Measurements from ENCODE around the gene MPHOSPH9.

The MPHOSPH9 gene, protein sequence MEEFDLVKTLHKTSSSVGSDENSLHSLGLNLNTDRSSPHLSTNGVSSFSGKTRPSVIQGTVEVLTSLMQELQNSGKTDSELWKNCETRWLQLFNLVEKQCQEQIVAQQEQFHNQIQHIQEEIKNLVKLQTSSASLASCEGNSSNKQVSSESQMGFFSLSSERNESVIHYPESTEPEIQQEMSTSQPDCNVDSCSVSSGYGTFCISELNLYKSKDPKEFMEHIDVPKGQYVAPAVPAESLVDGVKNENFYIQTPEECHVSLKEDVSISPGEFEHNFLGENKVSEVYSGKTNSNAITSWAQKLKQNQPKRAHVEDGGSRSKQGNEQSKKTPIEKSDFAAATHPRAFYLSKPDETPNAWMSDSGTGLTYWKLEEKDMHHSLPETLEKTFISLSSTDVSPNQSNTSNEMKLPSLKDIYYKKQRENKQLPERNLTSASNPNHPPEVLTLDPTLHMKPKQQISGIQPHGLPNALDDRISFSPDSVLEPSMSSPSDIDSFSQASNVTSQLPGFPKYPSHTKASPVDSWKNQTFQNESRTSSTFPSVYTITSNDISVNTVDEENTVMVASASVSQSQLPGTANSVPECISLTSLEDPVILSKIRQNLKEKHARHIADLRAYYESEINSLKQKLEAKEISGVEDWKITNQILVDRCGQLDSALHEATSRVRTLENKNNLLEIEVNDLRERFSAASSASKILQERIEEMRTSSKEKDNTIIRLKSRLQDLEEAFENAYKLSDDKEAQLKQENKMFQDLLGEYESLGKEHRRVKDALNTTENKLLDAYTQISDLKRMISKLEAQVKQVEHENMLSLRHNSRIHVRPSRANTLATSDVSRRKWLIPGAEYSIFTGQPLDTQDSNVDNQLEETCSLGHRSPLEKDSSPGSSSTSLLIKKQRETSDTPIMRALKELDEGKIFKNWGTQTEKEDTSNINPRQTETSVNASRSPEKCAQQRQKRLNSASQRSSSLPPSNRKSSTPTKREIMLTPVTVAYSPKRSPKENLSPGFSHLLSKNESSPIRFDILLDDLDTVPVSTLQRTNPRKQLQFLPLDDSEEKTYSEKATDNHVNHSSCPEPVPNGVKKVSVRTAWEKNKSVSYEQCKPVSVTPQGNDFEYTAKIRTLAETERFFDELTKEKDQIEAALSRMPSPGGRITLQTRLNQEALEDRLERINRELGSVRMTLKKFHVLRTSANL

DNA sequence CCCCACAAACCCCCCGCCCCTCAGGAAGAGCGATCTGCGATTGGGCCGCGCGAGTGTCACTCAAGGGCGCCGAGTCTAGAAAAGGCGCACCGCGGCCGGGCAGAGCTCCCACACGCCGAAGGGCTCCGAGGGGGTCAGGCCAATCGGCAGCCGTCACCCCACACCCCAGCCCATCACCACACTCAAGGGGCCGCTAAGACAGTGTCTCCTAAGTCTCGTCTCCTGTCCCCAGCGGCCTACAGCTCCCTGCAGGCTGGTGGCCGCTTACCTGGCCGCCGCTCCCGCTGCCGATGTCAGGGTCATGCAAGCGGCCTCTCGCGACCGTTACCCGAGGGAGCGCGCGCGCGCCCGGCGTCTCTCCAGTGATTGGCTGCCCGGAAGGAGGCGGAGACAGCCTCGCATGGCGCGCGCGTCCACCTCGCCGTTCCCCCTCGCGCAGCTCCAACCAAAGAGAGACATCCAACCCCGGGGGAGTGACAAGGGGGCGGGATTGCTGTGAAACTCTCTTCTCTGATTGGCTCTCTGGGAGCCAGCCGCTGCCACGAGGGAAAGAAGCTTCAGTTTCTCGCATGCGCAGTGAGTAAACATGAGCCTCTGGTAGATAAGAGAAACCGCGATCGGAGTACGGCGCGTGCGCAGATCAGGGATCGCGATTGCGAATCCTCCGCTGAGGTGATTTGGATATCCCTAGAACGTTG is at the start of gene MPHOSPH9, which contains the start of gene MTRFR:
Gene MPHOSPH9 (minus strand): TSS at position 335 of the 698 bp plus-strand sequence. CDS start 2,777 bp downstream, outside the sequence.
Gene MTRFR (plus strand): TSS at position 630 of the 698 bp plus-strand sequence. CDS start 20,239 bp downstream, outside the sequence.
- DNase-seq = peak; percentile 99 to 100 (median 100)

GRCh38 chr12:123282111-123282510 is 49.2 kb upstream of the MPHOSPH9 start:
- DNase-seq = no peak

- DNase-seq = peak; percentile 13 to 60 (median 55)
Measured at GRCh38 chr12:123280971-123281370, 48.0 kb upstream of the MPHOSPH9 start.

DNA sequence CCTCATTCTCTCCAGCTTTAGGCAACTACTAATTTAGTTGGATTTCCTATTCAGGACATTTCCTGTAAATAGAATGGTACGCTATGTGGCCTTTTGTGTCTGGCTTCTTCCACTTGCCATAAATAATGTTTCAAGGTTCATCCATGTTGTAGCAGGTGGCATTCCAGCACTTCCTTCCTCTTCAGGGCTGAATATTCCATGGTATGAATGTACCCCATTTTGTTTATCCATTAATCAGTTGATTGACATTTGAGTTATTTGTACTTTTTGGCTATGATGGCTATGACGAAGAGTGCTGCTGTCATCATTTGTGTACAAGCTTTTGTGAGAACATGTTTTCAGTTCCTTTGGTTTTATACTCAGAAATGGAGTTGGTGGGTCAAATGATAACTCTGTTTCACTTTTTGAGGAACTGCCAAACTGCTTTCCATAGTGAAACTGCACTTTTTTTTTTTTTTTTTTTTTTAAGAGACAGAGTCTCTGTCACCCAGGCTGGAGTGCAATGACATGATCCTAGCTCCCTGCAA is 45.2 kb upstream of the MPHOSPH9 start:
- DNase-seq = peak; percentile 66 to 90 (median 84)

- DNase-seq = no peak
Measured at GRCh38 chr12:123273166-123273565, 40.2 kb upstream of the MPHOSPH9 start.

DNA sequence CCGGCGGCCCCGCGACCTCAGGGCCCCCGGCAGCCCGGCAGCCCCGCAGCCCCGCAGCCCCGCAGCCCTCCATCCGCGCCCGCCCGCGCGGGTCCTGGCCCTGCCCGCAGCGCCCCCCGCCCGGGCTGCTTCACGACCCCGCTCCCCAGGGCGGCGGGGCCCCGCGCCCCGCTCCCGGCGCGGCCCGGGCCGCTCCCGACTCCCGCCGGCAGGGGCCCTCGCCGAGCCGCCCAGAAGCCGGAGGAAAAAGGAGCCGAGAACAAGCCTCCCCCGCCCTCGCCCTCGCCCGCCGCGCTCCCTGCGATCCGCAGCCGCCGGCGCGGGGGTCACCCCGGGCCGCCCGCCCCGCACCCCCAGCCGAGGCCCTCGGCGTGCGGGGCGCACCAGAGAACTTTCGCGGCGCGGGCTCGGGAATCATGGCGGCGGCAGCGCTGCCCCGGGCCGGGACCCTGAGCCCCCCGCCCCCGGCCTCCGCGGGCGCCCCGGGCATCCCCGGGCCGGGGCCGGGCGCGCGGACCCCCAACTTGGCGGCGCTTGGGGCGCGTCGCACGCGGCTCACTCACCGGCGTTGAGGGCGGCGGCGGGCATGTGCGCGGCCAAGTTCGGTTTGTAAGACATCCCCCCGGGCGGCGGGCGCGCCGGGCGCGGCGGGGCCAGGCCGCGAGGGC is 38.2 kb upstream of the MPHOSPH9 start:
- peak; percentile 81 to 93 (median 87) for DNase-seq

- DNase-seq = peak; percentile 30 to 63 (median 40)
Measured at GRCh38 chr12:123270214-123271000, 37.5 kb upstream of the MPHOSPH9 start.

DNA sequence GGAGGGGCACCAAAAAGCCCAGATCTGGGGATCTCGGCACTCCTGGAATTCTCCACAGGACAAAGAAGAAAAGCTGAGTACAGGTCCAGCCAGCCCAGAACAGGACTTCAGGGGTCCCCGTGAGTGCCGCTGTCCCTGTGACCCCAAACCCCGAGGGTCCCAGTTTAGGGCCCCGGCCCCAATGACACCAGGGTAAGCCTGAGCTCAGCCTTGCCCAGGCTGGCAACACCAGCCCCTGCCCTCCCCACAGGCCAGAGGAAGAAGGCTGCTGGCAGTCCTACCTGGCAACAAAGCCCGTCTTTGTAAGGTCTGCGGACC is 36.9 kb upstream of the MPHOSPH9 start:
- no peak for DNase-seq

DNA sequence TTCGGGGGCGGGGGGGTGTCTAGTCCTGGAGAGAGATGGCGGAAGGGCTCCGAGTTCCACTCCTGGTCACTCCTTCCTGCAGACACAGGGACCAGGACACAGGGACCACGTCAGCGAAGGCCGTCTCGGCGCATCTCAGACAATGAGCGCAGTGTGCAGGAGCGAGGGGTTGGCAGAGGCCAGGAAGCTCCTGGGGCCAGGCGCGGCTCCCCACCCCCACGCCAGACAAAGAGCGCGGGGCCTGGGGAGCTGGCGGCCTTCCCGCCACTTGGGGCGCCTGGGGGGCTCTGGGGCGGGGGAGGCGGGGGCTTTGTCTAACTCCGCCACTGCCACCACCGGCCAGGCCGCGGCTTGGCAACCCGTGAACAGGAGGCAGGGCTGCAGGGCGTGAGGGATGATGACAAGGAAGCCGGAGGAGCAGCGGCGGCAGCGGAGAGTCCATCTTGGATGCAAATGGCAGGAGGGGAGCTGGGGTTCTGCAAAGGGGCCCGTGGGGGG is 36.5 kb upstream of the MPHOSPH9 start:
- DNase-seq = peak; percentile 33 to 59 (median 42)

GRCh38 chr12:123268850-123269249 is 35.9 kb upstream of the MPHOSPH9 start:
- DNase-seq = peak in 1 of 3 donors; percentile 10

- peak; percentile 19 to 55 (median 35) for DNase-seq
Measured at GRCh38 chr12:123267991-123268843, 35.3 kb upstream of the MPHOSPH9 start.

DNA sequence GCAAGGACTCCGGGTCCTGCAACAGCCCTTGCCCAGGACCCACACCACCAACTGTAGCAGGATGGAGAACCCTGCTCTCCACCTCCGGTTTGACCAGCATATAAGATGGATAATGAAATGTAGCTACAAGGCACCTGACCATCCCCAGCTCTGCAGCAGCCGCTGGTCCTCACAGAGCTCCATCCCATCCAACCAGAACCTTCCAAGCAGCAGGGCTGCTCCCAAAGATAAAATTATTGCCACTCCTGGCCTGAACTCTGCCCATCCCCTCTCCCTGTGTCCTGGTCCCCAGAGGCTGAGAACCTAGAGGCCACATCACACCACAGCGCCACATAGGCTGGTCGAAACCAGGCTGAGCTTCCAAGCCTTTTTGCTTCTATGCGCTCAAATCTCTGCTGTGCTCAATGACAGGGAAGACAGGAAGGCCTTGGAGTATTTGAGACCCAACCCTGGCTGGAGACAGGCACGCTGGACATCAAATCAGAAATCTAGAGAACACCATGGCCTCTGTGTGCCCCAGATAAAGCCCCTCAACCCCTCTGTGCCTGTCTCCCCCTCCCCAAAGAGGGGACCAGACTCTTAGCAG is 34.5 kb upstream of the MPHOSPH9 start:
- DNase-seq = no peak

- DNase-seq = no peak
Measured at GRCh38 chr12:123266679-123267277, 33.8 kb upstream of the MPHOSPH9 start.

- no peak for DNase-seq
Measured at GRCh38 chr12:123265851-123266678, 33.1 kb upstream of the MPHOSPH9 start.

GRCh38 chr12:123264642-123265041 is 31.7 kb upstream of the MPHOSPH9 start:
- DNase-seq = peak in 1 of 3 donors; percentile 33

- DNase-seq = no peak
Measured at GRCh38 chr12:123263196-123263817, 30.4 kb upstream of the MPHOSPH9 start.

DNA sequence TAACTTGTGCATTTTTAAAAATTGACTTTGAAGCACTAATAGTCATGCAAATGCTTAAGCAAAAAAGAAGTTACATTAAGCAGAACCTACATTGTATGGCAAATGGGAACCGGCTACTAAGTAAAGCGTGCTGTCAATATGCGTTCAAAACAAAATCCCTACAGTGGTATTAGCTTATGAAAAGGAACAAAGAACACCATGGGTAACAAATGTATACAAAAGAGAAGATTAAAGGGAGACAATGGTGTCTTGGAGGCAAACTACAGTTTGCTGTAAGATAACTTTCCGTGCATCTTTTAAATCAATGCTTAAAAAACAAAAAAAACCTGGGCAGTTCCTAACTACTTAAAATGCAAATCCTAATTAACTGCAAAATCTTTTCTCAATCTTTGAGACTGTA is 28.3 kb upstream of the MPHOSPH9 start:
- no peak for DNase-seq

All from suppressor macrophage treated with lipopolysaccharide for 1 hour (primary cell).